ENCODE measurements around the gene ATP2B2. TPM values are rescaled to one million over a fixed set of nuclear protein-coding genes. Genes with fewer than 3 reads are reported as not detected.
A peak's percentile ranks its signal among the peaks of the same experiment; 100 is the strongest.

Gene ATP2B2
- total and polyA plus RNA-seq, 2 of the 8 experiments (the other 6 are each of a cell fraction or from before 2014, with no cell fraction given) = 0.14 to 1.2 TPM

- WGBS, 2 experiments (ENCODE audit: extremely low coverage in 1 of 2, insufficient coverage in 1 of 2, insufficient read length in 1 of 2, insufficient replicate concordance in 2 of 2, low coverage in 1 of 2, low lambda C conversion rate in 2 of 2, missing lambda C conversion rate in 1 of 2) = 90% methylated on average over 6 of the region's 6 CpGs; no CpG with 5 or more reads in 1 of the 2 experiments
- no peak overlapping the region for H3K27ac ChIP-seq (ENCODE audit: low read depth, low read length)
Observed at GRCh38 chr3:10365316-10365715, 140.1 kb downstream of the ATP2B2 start.

More at GRCh38 chr3:10365316-10365715, 140.1 kb downstream of the ATP2B2 start:
- Histone ChIP-seq H2AK5ac (ENCODE audit: low read depth, low read length) (peak overlapping the region; percentile 99), H4K5ac (ENCODE audit: insufficient read length, low read depth, low read length) (no peak overlapping the region), H4K8ac (ENCODE audit: extremely low read depth, insufficient read depth, low read length) (peak overlapping the region; percentile 9; the same call in 1 of the 2 replicates), H3K4ac (replicated peaks; ENCODE audit: insufficient read length, low read depth, low read length) (no peak overlapping the region), H3K4me2 (ENCODE audit: insufficient read depth in 1 of 2, low read depth in 2 of 2, low read length in 2 of 2) (no peak overlapping the region), H3K36me3 (ENCODE audit: control insufficient read depth in 2 of 4, insufficient read depth in 4 of 4, low read length in 3 of 4) (no peaks in the 10 kb centered on the region), H3K23ac (ENCODE audit: insufficient read length) (no peak overlapping the region), H3K27me3 (replicated peaks in 1 of 4; ENCODE audit: control insufficient read depth in 3 of 4, extremely low read depth in 1 of 4, insufficient read depth in 3 of 4, low read length in 3 of 4) (no peaks in the 10 kb centered on the region), H2BK20ac (ENCODE audit: low read length) (peak overlapping the region; percentile 92; the same call in 1 of the 2 replicates), H2AFZ (ENCODE audit: low read length) (no peak overlapping the region), H4K91ac (replicated peaks; ENCODE audit: insufficient read length, low read length) (peak overlapping the region; percentile 44), H4K20me1 (replicated peaks in 1 of 2; ENCODE audit: control insufficient read depth in 1 of 2, insufficient read depth in 2 of 2, low read length in 2 of 2) (peaks cover 0 to 2% of the 10 kb centered on the region in 2 experiments), H2BK120ac (replicated peaks; ENCODE audit: low read depth, low read length) (no peak overlapping the region), H3K14ac (ENCODE audit: insufficient read length) (peak overlapping the region; percentile 46), H3K79me2 (ENCODE audit: control insufficient read depth in 1 of 2, insufficient read depth in 2 of 2, low read length in 2 of 2) (no peaks in the 10 kb centered on the region), H3K79me1 (ENCODE audit: low read depth, low read length) (no peaks in the 10 kb centered on the region), H3K4me3 (ENCODE audit: extremely low read depth in 1 of 4, insufficient read depth in 2 of 4, low read depth in 3 of 4, low read length in 4 of 4) (no peak overlapping the region), H2BK12ac (ENCODE audit: low read depth, low read length) (peak overlapping the region; percentile 94; the same call in 1 of the 2 replicates), H3K23me2 (ENCODE audit: low read depth, low read length) (peaks cover 9% of the 10 kb centered on the region; the same call in 1 of the 2 replicates), H3K56ac (replicated peaks; ENCODE audit: insufficient read length, low read depth, low read length) (no peak overlapping the region), H3K4me1 (replicated peaks in 1 of 4; ENCODE audit: control insufficient read depth in 3 of 4, insufficient read depth in 4 of 4, low read length in 3 of 4) (peaks cover 0 to 6% (median 2%) of the 10 kb centered on the region in 4 experiments; a peak in 4 of 7 replicates), H3K18ac (ENCODE audit: extremely low read depth, low read length) (no peak overlapping the region), H2BK15ac (ENCODE audit: low read length) (peak overlapping the region; percentile 100; the same call in 1 of the 2 replicates), H2BK5ac (ENCODE audit: low read depth, low read length) (no peak overlapping the region; the same call in 1 of the 2 replicates), H3K9ac (replicated peaks in 1 of 4; ENCODE audit: extremely low read depth in 1 of 4, low read depth in 3 of 4, low read length in 3 of 4) (no peak overlapping the region), H3K9me3 (ENCODE audit: insufficient read depth in 2 of 2, low read depth in 1 of 2, low read length in 1 of 2) (0 out of 4 replicates have a peak, but pooled peaks cover 0 to 2% of the 10 kb centered on the region in 2 experiments)
- TF ChIP-seq SRF (IDR thresholded peaks at IDR 0.05; ENCODE audit: low read depth, low read length) (no peak), HDAC2 (IDR thresholded peaks at IDR 0.05; ENCODE audit: borderline replicate concordance in 1 of 2, low read depth in 2 of 2, low read length in 2 of 2) (no peak), TBP (IDR thresholded peaks at IDR 0.05; ENCODE audit: low read depth, low read length) (no peak), CEBPB (IDR thresholded peaks at IDR 0.05; ENCODE audit: low read depth, low read length) (no peak), SP1 (IDR thresholded peaks at IDR 0.05; ENCODE audit: low read depth, low read length) (no peak), TAF7 (optimal IDR thresholded peaks at IDR 0.05; ENCODE audit: borderline replicate concordance, low read depth, low read length) (no peak), JUND (IDR thresholded peaks at IDR 0.05; ENCODE audit: low read length) (no peak), YY1 (IDR thresholded peaks at IDR 0.05; ENCODE audit: low read depth, low read length) (no peak), ASH2L (IDR thresholded peaks at IDR 0.05; ENCODE audit: low read length) (no peak), SP4 (IDR thresholded peaks at IDR 0.05; ENCODE audit: low read length) (no peak), NRF1 (IDR thresholded peaks at IDR 0.05; ENCODE audit: low read depth, low read length) (no peak), GABPA (IDR thresholded peaks at IDR 0.05; ENCODE audit: borderline replicate concordance, insufficient read depth, low read length) (no peak), MAFK (IDR thresholded peaks at IDR 0.05; ENCODE audit: low read depth, low read length) (no peak), EGR1 (IDR thresholded peaks at IDR 0.05; ENCODE audit: borderline replicate concordance, low read depth, low read length) (no peak)
- CTCF ChIA-PET (ENCODE audit: partially characterized antibody) = interaction anchor here (1.8 kb wide), 1 partner anchor 16 kb away, joined by 5 read pairs; no protein-coding TSS in a partner anchor
- DNase-seq (ENCODE audit: low read depth in 1 of 2, low spot score in 2 of 2) (no peak), FAIRE-seq (no peak)
- POLR2A ChIA-PET (ENCODE audit: partially characterized antibody) = no interaction called here

Measured in H1 (cell line).